Measurements from ENCODE around the gene ADCY2.

DNA sequence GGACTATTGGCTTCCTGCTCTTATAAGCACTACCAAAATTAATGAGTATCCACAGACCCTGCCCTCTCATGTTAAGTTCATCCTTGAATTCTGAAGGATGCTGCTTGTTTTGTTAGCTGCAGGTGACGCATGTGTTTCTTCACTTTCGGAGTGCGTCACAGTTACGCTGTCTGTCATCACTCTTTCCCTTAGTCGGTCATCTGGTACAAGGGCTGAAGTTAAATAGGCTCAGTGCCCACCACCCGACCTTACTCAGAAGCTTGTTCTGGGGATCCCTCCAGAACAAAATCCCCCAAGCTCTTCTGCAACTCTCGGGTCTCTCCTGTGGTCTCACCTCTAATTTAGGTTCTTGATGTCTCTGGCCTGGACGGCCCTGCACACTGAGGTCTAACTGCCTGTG is 51.0 kb downstream of the ADCY2 start:
- no peak for TF ChIP-seq EZH2 (IDR thresholded peaks at IDR 0.05; ENCODE audit: borderline replicate concordance, low read depth, low read length, poor library complexity, severe bottlenecking)
- TF ChIP-seq, protein P1, sequence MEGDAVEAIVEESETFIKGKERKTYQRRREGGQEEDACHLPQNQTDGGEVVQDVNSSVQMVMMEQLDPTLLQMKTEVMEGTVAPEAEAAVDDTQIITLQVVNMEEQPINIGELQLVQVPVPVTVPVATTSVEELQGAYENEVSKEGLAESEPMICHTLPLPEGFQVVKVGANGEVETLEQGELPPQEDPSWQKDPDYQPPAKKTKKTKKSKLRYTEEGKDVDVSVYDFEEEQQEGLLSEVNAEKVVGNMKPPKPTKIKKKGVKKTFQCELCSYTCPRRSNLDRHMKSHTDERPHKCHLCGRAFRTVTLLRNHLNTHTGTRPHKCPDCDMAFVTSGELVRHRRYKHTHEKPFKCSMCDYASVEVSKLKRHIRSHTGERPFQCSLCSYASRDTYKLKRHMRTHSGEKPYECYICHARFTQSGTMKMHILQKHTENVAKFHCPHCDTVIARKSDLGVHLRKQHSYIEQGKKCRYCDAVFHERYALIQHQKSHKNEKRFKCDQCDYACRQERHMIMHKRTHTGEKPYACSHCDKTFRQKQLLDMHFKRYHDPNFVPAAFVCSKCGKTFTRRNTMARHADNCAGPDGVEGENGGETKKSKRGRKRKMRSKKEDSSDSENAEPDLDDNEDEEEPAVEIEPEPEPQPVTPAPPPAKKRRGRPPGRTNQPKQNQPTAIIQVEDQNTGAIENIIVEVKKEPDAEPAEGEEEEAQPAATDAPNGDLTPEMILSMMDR (conservative IDR thresholded peaks at IDR 0.05; ENCODE audit: low read depth, low read length) = no peak
